T follicular helper cell (primary cell): ENCODE measurements around the gene LHPP.

Experiments used
- DNase-seq: peaks from one replicate; pipeline ENCODE4 v3.0.0-alpha.2; 2020; ENCODE audit warnings: low read depth

The LHPP gene

GRCh38 chr10:124470544-124471434, 9.2 kb downstream of the LHPP start:
- no peak for DNase-seq

- no peak for DNase-seq
Observed at GRCh38 chr10:124472071-124472470, 10.4 kb downstream of the LHPP start.

GRCh38 chr10:124473070-124473469, 11.4 kb downstream of the LHPP start:
- DNase-seq, result no peak

- DNase-seq, result no peak
Observed at GRCh38 chr10:124474514-124475070, 13.0 kb downstream of the LHPP start.

- DNase-seq, result no peak
Observed at GRCh38 chr10:124476043-124476725, 14.6 kb downstream of the LHPP start.

- DNase-seq, result no peak
Observed at GRCh38 chr10:124477614-124478363, 16.2 kb downstream of the LHPP start.

- DNase-seq, result no peak
Observed at GRCh38 chr10:124478515-124478914, 16.9 kb downstream of the LHPP start.

- no peak for DNase-seq
Observed at GRCh38 chr10:124480860-124481259, 19.2 kb downstream of the LHPP start.

GRCh38 chr10:124481717-124482116, 20.1 kb downstream of the LHPP start:
- no peak for DNase-seq

GRCh38 chr10:124482236-124482800, 20.7 kb downstream of the LHPP start:
- no peak for DNase-seq

- DNase-seq, result no peak
Observed at GRCh38 chr10:124482876-124483275, 21.3 kb downstream of the LHPP start.

GRCh38 chr10:124484031-124484430, 22.4 kb downstream of the LHPP start:
- DNase-seq, result no peak

GRCh38 chr10:124484661-124485060, 23.0 kb downstream of the LHPP start:
- DNase-seq, result no peak

- no peak for DNase-seq
Observed at GRCh38 chr10:124486635-124487034, 25.0 kb downstream of the LHPP start.

- DNase-seq, result no peak
Observed at GRCh38 chr10:124491105-124491504, 29.5 kb downstream of the LHPP start.

- no peak for DNase-seq
Observed at GRCh38 chr10:124492266-124492665, 30.6 kb downstream of the LHPP start.

GRCh38 chr10:124493214-124493882, 31.7 kb downstream of the LHPP start:
- no peak for DNase-seq

GRCh38 chr10:124494046-124494807, 32.6 kb downstream of the LHPP start:
- DNase-seq, result no peak

- DNase-seq, result no peak
Observed at GRCh38 chr10:124495162-124495561, 33.5 kb downstream of the LHPP start.

GRCh38 chr10:124495725-124496124, 34.1 kb downstream of the LHPP start:
- no peak for DNase-seq

GRCh38 chr10:124496150-124496549, 34.5 kb downstream of the LHPP start:
- DNase-seq, result no peak
